Measurements from ENCODE around the gene HERC5. TPM values are rescaled to one million over a fixed set of nuclear protein-coding genes. Genes with fewer than 3 reads are reported as not detected.

HERC5 gene
- total RNA-seq, 6 experiments from 2014 or later, result 0.05 TPM; not detected in 5

- TF ChIP-seq CTCF (IDR thresholded peaks at IDR 0.05), result no peak
- Mint-ChIP-seq H3K36me3 (ENCODE audit: low read depth) (no peaks in the 10 kb centered on the region), H3K27ac (no peak overlapping the region), H3K4me1 (ENCODE audit: low read depth) (peaks cover 5% of the 10 kb centered on the region; the same call in 1 of the 2 replicates), H3K9me3 (no peaks in the 10 kb centered on the region), H3K27me3 (ENCODE audit: insufficient read depth) (peaks cover 7% of the 10 kb centered on the region; the same call in 1 of the 2 replicates), H3K4me3 (no peak overlapping the region)
- DNase-seq, result no peak
These were observed 57.9 kb downstream of the HERC5 start for GRCh38 chr4:88514557-88515511.

- Mint-ChIP-seq H3K4me1 (ENCODE audit: low read depth) (peaks cover 13% of the 10 kb centered on the region), H3K36me3 (ENCODE audit: low read depth) (peaks cover 14% of the 10 kb centered on the region)
- no peak for TF ChIP-seq CTCF (IDR thresholded peaks at IDR 0.05)
These were observed 59.8 kb downstream of the HERC5 start for GRCh38 chr4:88516746-88517145.

GRCh38 chr4:88517825-88518224 lies 60.9 kb downstream of the HERC5 start:
- no peaks in the 10 kb centered on the region for H3K9me3 Mint-ChIP-seq
- no peaks in the 10 kb centered on the region for H3K27me3 Mint-ChIP-seq (ENCODE audit: insufficient read depth)
- H3K36me3 Mint-ChIP-seq (ENCODE audit: low read depth), result peaks cover 22% of the 10 kb centered on the region
- no peak for DNase-seq
- H3K4me3 Mint-ChIP-seq, result no peak overlapping the region
- no peak for TF ChIP-seq CTCF (IDR thresholded peaks at IDR 0.05)
- peaks cover 22% of the 10 kb centered on the region for H3K4me1 Mint-ChIP-seq (ENCODE audit: low read depth)
- H3K27ac Mint-ChIP-seq, result no peak overlapping the region

More at GRCh38 chr4:88516746-88517145, 59.8 kb downstream of the HERC5 start:
- Mint-ChIP-seq H3K4me3 (no peak overlapping the region), H3K9me3 (no peaks in the 10 kb centered on the region), H3K27me3 (ENCODE audit: insufficient read depth) (no peaks in the 10 kb centered on the region), H3K27ac (no peak overlapping the region)
- no peak for DNase-seq

GRCh38 chr4:88518911-88519310 lies 62.0 kb downstream of the HERC5 start:
- no peak overlapping the region for H3K27ac Mint-ChIP-seq
- no peak overlapping the region for H3K4me3 Mint-ChIP-seq
- no peak for TF ChIP-seq CTCF (IDR thresholded peaks at IDR 0.05)
- H3K27me3 Mint-ChIP-seq (ENCODE audit: insufficient read depth), result no peaks in the 10 kb centered on the region
- peaks cover 22% of the 10 kb centered on the region for H3K4me1 Mint-ChIP-seq (ENCODE audit: low read depth)
- DNase-seq, result no peak
- peaks cover 23% of the 10 kb centered on the region for H3K36me3 Mint-ChIP-seq (ENCODE audit: low read depth)
- no peaks in the 10 kb centered on the region for H3K9me3 Mint-ChIP-seq

GRCh38 chr4:88522702-88523324 lies 65.9 kb downstream of the HERC5 start:
- Mint-ChIP-seq H3K36me3 (ENCODE audit: low read depth) (peaks cover 23% of the 10 kb centered on the region), H3K27ac (peak overlapping the region; percentile 84), H3K4me3 (peak overlapping the region; percentile 93), H3K4me1 (ENCODE audit: low read depth) (peaks cover 56% of the 10 kb centered on the region), H3K27me3 (ENCODE audit: insufficient read depth) (no peaks in the 10 kb centered on the region), H3K9me3 (no peaks in the 10 kb centered on the region)
- no peak for TF ChIP-seq CTCF (IDR thresholded peaks at IDR 0.05)
- DNase-seq, result no peak

Data from HFFc6 (cell line).